GM23248 (cell line): Measurements from ENCODE around the gene SSR3. TPM values are rescaled to one million over a fixed set of nuclear protein-coding genes. Genes with fewer than 3 reads are reported as not detected.
A peak's percentile ranks its signal among the peaks of the same experiment; 100 is the strongest.

ENCODE experiments used
- DNase-seq: peaks from one replicate; pipeline ENCODE4 v3.0.0-alpha.2; 2015
- H2AFZ ChIP-seq: fragments of 200-600 bp; sonication (generic); 2 replicates; pipeline ENCODE4 v1.6.1; 2016; ENCODE audit warnings: antibody characterized with exemption
- H3F3A ChIP-seq: fragments of 200-600 bp; sonication (generic); 2 replicates; pipeline ENCODE4 v1.6.1; 2016; ENCODE audit warnings: mild to moderate bottlenecking, antibody characterized with exemption, mixed run types; ENCODE audit not compliant: insufficient read depth
- H3K27ac ChIP-seq: fragments of 200-600 bp; sonication (generic); 2 replicates; pipeline ENCODE4 v1.5.1; 2016; ENCODE audit warnings: mild to moderate bottlenecking
- H3K27me3 ChIP-seq: fragments of 200-600 bp; sonication (generic); replicated peaks from 2 replicates; pipeline ENCODE4 v1.6.1; 2016; ENCODE audit warnings: mild to moderate bottlenecking; ENCODE audit not compliant: insufficient read depth
- H3K36me3 ChIP-seq: fragments of 200-600 bp; sonication (generic); 2 replicates; pipeline ENCODE4 v1.6.1; 2016; ENCODE audit warnings: low read depth, mild to moderate bottlenecking
- H3K4me1 ChIP-seq: fragments of 200-600 bp; sonication (generic); 2 replicates; pipeline ENCODE4 v1.6.1; 2016; ENCODE audit warnings: mild to moderate bottlenecking; ENCODE audit not compliant: insufficient read depth
- H3K4me2 ChIP-seq: fragments of 200-600 bp; sonication (generic); one replicate; pipeline ENCODE4 v1.6.1; 2016; ENCODE audit warnings: mild to moderate bottlenecking; ENCODE audit not compliant: unreplicated experiment
- H3K4me3 ChIP-seq: fragments of 200-600 bp; sonication (generic); 2 replicates; pipeline ENCODE4 v1.5.1; 2016; ENCODE audit warnings: mild to moderate bottlenecking
- H3K79me2 ChIP-seq: fragments of 200-600 bp; sonication (generic); 2 replicates; pipeline ENCODE4 v1.6.1; 2016; ENCODE audit warnings: mild to moderate bottlenecking; ENCODE audit not compliant: insufficient read depth
- H3K9ac ChIP-seq: fragments of 200-600 bp; sonication (generic); 2 replicates; pipeline ENCODE4 v1.6.1; 2016; ENCODE audit warnings: mild to moderate bottlenecking
- H3K9me2 ChIP-seq: fragments of 200-600 bp; sonication (generic); 2 replicates; pipeline ENCODE4 v1.6.1; 2016; ENCODE audit warnings: mixed run types, mild to moderate bottlenecking, moderate library complexity; ENCODE audit not compliant: insufficient read depth
- H3K9me3 ChIP-seq: fragments of 200-600 bp; sonication (generic); one replicate; pipeline ENCODE4 v1.6.1; 2017; ENCODE audit warnings: low read depth
- H4K20me1 ChIP-seq: fragments of 200-600 bp; sonication (generic); 2 replicates; pipeline ENCODE4 v1.6.0; 2016; ENCODE audit not compliant: insufficient read depth
- EZH2 ChIP-seq: fragments of 200-600 bp; sonication (generic); IDR thresholded peaks from 2 replicates; pipeline ENCODE4 v1.6.1; 2018; ENCODE audit warnings: antibody characterized with exemption, mild to moderate bottlenecking; ENCODE audit not compliant: insufficient read depth, poor library complexity, severe bottlenecking
- EZH2phosphoT487 ChIP-seq: fragments of 200-600 bp; sonication (generic); IDR thresholded peaks from 2 replicates; pipeline ENCODE4 v1.6.1; 2018; ENCODE audit warnings: antibody characterized with exemption, moderate library complexity, mild to moderate bottlenecking, low read depth; ENCODE audit not compliant: insufficient read depth
- WGBS, 2 experiments: methylation state at CpG; one replicate each; pipeline ENCODE4 v1.1.6; 2015 to 2017; ENCODE audit warnings: low lambda C conversion rate in 2 of 2, low coverage in 1 of 2; ENCODE audit errors: missing lambda C conversion rate in 2 of 2; 5-methylcytosine and 5-hydroxymethylcytosine counted together
- in situ Hi-C: fragments of 300-500 bp; cut with MboI; formaldehyde crosslinking; loops from 2 replicates; pipeline ENCODE4 v1.15.0; 2020
- polyA plus RNA-seq: library from polyadenylated mRNA; unstranded; fragments of >200 nt; fragmentation: Nextera tagmentation; extraction: Ambion mirVana; gene quantifications from 2 replicates; pipeline ENCODE4 v1.2.1, GENCODE V29; 2016
- total RNA-seq: library from RNA; depleted of rRNA; stranded (reverse); fragments of >200 nt; shearing (Covaris generic); gene quantifications from 2 replicates; pipeline ENCODE4 v1.2.3, GENCODE V29; 2014; rRNA removed

The SSR3 gene
- total RNA-seq (364 and 409 TPM in 2 replicates), polyA plus RNA-seq (551 and 566 TPM in 2 replicates)

DNA sequence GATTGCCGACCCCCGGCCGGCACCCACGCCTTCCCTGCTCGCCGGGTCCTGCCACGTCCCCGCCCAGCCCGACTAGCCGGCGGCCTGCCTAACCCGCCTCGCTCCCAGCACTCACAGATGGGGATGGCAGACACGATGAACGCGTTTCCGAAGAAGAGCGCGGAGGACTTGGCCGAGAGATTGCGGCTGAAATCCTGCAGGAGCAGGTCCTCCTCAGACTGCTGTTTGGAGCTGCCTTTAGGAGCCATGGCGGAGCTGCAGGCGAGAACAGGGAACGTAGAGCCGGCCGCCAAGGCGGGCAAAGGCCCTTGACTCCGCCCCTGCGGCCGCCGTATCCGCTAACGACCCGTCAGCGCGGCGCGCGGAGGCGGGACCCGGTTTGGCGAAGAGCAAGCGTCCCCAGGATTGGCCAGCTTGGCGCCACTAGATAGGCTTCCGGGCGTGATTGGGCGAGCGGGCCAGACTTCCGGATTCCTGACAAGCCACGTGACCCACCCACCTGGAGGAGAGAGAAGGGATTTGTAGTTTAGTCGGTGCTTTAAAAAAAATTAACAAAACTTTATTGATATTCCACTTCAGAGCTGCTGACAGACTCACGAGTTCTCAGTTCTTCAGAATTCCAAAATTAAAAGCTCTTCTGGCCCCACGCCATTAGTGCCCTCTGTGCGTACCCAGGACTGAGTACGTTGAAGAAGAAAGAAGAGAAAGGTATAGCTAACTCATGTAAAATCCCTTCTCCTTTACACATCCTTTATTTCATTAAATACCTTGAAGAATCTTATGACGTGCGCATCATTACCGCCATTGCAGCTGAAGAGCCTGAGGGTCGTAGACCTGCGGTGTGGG lies at the start of gene SSR3:
SSR3 (minus strand) TSS at position 276 of the 846 bp plus-strand sequence; CDS start at position 248, 28 bp downstream.
- DNase-seq: peak; percentile 100
- Histone ChIP-seq H3K9me2 (no peaks in the 10 kb centered on the region), H3F3A (peaks cover 44% of the 10 kb centered on the region), H3K79me2 (peaks cover 49% of the 10 kb centered on the region), H3K4me1 (peaks cover 31% of the 10 kb centered on the region), H3K27me3 (no peaks in the 10 kb centered on the region), H3K4me3 (peak within 1 kb of the TSS; percentile 98), H3K9me3 (no peaks in the 10 kb centered on the region), H3K27ac (peak within 1 kb of the TSS; percentile 98), H3K4me2 (peak within 1 kb of the TSS; percentile 94), H3K9ac (peak within 1 kb of the TSS; percentile 99), H3K36me3 (peaks cover 23% of the 10 kb centered on the region), H2AFZ (peak within 1 kb of the TSS; percentile 100), H4K20me1 (no peaks in the 10 kb centered on the region)
- in situ Hi-C loops: no loop called here
- no peak for TF ChIP-seq EZH2phosphoT487
- no peak for TF ChIP-seq EZH2
- WGBS, 2 experiments: 1 to 2% methylated on average over 54 to 58 of the region's 60 CpGs

- no peaks in the 10 kb centered on the region for H3K79me2 ChIP-seq
- H3K9ac ChIP-seq: no peak overlapping the region
- H3K27ac ChIP-seq: no peak overlapping the region
- peaks cover 22% of the 10 kb centered on the region for H3K4me1 ChIP-seq
- H4K20me1 ChIP-seq: no peaks in the 10 kb centered on the region
- no peaks in the 10 kb centered on the region for H3K9me3 ChIP-seq
- H3K27me3 ChIP-seq: no peaks in the 10 kb centered on the region
- H3F3A ChIP-seq: peaks cover 16% of the 10 kb centered on the region
- no peaks in the 10 kb centered on the region for H3K36me3 ChIP-seq
- no peak overlapping the region for H3K4me3 ChIP-seq
- in situ Hi-C loops: no loop called here
- TF ChIP-seq EZH2 (no peak), EZH2phosphoT487 (no peak)
- 72 to 79% methylated on average over 2 of the region's 2 CpGs for WGBS, 2 experiments
- H3K9me2 ChIP-seq: no peaks in the 10 kb centered on the region
- H3K4me2 ChIP-seq: no peak overlapping the region
- no peak for DNase-seq
- H2AFZ ChIP-seq: no peak overlapping the region
Observed at GRCh38 chr3:156604064-156604641, 49.2 kb upstream of the SSR3 start.

DNA sequence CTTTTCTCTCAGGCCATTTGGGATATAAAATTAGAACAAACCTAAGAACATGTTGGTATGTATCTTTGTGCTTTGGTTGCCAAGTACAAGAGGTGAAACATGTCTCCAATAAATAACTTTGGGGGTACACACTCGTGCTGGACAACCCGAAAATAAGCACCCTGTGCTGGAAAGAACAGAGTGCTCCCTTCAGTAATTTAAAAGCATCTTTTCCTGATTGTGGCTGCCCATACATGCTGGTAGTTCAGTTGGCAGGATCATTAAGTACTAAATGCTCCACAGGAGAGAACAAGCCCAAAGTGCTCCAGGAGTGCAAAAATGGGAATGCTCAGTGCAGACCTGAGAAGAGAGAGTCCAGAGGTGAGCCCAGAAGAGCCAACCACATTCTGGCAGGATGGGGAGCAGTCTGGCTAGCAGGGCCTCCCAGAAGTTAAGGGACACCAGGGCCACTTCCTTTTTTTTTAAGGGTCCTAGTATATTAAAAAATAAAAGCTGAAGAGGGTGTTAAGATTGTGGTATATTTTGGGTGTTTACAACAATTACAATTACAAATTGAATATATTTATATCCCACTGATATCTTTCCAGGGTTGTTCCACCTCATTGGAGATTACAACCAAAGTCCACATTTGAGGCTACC lies 48.6 kb upstream of the SSR3 start:
- Histone ChIP-seq H3K9me2 (no peaks in the 10 kb centered on the region), H4K20me1 (no peaks in the 10 kb centered on the region), H3K4me2 (no peak overlapping the region), H3K4me1 (peaks cover 22% of the 10 kb centered on the region), H3K27me3 (no peaks in the 10 kb centered on the region), H3K79me2 (no peaks in the 10 kb centered on the region), H3K9ac (no peak overlapping the region), H2AFZ (no peak overlapping the region), H3F3A (peaks cover 16% of the 10 kb centered on the region), H3K4me3 (no peak overlapping the region), H3K27ac (no peak overlapping the region), H3K36me3 (no peaks in the 10 kb centered on the region), H3K9me3 (no peaks in the 10 kb centered on the region)
- 98 to 100% methylated on average over 2 of the region's 2 CpGs for WGBS, 2 experiments
- in situ Hi-C loops: no loop called here
- DNase-seq: no peak
- TF ChIP-seq EZH2phosphoT487 (no peak), EZH2 (no peak)

- 94 to 100% methylated on average over 2 of the region's 2 CpGs for WGBS, 2 experiments
- Histone ChIP-seq H3K4me2 (no peak overlapping the region), H3K4me3 (no peak overlapping the region), H3K36me3 (no peaks in the 10 kb centered on the region), H4K20me1 (no peaks in the 10 kb centered on the region), H3K9me3 (no peaks in the 10 kb centered on the region), H3K9me2 (no peaks in the 10 kb centered on the region), H3F3A (peaks cover 16% of the 10 kb centered on the region), H3K27me3 (no peaks in the 10 kb centered on the region), H3K4me1 (peaks cover 22% of the 10 kb centered on the region), H3K27ac (no peak overlapping the region), H2AFZ (no peak overlapping the region), H3K9ac (no peak overlapping the region), H3K79me2 (no peaks in the 10 kb centered on the region)
- DNase-seq: no peak
- TF ChIP-seq EZH2phosphoT487 (no peak), EZH2 (no peak)
- in situ Hi-C loops: no loop called here
Observed at GRCh38 chr3:156602424-156602823, 47.5 kb upstream of the SSR3 start.
